ENCODE results near the gene EDC4.

DNA sequence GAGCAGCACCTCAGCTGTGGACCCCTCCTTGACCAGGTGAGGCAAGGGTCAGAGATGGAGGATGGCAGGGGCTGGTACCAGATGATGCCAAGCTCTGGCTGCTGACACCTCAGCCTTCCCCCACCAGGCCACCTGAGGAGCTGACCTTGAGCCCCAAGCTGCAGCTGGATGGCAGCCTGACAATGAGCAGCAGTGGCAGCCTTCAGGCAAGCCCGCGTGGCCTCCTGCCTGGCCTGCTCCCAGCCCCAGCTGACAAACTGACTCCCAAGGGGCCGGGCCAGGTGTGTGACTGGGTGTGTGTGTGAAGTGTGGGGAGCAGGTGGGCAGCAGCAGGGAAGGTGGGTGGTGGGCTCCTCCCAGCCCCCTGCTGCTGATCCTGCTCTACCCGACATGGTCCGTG, 7.1 kb downstream of the EDC4 start:
- no peak for TF ChIP-seq POLR2A (IDR thresholded peaks at IDR 0.05)
- TF ChIP-seq, protein P1, sequence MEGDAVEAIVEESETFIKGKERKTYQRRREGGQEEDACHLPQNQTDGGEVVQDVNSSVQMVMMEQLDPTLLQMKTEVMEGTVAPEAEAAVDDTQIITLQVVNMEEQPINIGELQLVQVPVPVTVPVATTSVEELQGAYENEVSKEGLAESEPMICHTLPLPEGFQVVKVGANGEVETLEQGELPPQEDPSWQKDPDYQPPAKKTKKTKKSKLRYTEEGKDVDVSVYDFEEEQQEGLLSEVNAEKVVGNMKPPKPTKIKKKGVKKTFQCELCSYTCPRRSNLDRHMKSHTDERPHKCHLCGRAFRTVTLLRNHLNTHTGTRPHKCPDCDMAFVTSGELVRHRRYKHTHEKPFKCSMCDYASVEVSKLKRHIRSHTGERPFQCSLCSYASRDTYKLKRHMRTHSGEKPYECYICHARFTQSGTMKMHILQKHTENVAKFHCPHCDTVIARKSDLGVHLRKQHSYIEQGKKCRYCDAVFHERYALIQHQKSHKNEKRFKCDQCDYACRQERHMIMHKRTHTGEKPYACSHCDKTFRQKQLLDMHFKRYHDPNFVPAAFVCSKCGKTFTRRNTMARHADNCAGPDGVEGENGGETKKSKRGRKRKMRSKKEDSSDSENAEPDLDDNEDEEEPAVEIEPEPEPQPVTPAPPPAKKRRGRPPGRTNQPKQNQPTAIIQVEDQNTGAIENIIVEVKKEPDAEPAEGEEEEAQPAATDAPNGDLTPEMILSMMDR (IDR thresholded peaks at IDR 0.05): no peak
